ENCODE results near the gene HECA. TPM values are rescaled to one million over a fixed set of nuclear protein-coding genes. Genes with fewer than 3 reads are reported as not detected.

HECA gene
- total and polyA plus RNA-seq, 2 experiments from 2014 or later = 8.7 to 24.4 TPM

DNA sequence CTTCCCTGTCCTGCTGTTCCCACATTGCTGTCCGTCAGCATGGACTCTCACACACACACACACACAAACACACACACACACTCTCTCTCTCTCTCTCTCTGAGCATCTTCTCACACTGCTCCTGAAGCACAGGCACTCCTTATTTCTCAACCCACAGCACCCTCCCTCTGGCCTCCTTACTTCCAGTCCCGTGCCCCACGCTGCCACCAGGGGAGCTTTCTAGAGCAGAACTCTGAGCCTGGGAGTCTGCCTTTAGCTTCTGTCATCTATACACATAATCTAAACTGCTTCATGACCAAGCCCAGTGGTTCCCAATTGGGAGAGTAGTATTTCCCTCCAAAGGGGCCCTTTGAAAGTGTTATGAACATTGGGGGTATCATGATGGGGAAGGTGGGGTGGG is 29.1 kb downstream of the HECA start:
- Histone ChIP-seq H3K4me3 (no peak overlapping the region), H3K4me1 (ENCODE audit: low read depth) (no peaks in the 10 kb centered on the region), H3K27ac (no peak overlapping the region), H3K9me3 (ENCODE audit: low read depth) (no peaks in the 10 kb centered on the region), H3K36me3 (peaks cover 15% of the 10 kb centered on the region), H3K27me3 (no peaks in the 10 kb centered on the region)
- TF ChIP-seq, protein P1, sequence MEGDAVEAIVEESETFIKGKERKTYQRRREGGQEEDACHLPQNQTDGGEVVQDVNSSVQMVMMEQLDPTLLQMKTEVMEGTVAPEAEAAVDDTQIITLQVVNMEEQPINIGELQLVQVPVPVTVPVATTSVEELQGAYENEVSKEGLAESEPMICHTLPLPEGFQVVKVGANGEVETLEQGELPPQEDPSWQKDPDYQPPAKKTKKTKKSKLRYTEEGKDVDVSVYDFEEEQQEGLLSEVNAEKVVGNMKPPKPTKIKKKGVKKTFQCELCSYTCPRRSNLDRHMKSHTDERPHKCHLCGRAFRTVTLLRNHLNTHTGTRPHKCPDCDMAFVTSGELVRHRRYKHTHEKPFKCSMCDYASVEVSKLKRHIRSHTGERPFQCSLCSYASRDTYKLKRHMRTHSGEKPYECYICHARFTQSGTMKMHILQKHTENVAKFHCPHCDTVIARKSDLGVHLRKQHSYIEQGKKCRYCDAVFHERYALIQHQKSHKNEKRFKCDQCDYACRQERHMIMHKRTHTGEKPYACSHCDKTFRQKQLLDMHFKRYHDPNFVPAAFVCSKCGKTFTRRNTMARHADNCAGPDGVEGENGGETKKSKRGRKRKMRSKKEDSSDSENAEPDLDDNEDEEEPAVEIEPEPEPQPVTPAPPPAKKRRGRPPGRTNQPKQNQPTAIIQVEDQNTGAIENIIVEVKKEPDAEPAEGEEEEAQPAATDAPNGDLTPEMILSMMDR (IDR thresholded peaks at IDR 0.05; ENCODE audit: low read depth, low read length) = no peak
- no peak for DNase-seq (ENCODE audit: low read depth in 1 of 2, low spot score in 1 of 2)

DNA sequence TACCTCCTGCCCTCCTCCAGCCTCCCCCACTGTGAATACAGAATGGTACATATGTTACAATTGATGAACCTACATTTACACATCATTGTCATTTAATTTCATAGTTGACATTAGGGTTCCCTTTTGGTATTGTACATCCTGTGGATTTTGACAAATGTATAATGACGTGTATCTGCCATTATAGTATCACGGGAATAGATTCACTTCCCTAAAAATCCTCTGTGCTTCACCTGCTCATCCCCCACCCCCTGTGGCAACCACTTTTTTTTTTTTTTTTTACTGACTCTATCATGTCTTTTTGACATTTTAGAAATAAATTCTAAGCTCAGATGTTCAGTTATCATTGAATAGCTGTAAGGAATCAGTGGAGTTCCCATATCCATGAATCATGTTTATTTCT is 30.4 kb downstream of the HECA start:
- Histone ChIP-seq H3K9me3 (ENCODE audit: low read depth) (no peaks in the 10 kb centered on the region), H3K4me3 (no peak overlapping the region), H3K4me1 (ENCODE audit: low read depth) (no peaks in the 10 kb centered on the region), H3K36me3 (peaks cover 15% of the 10 kb centered on the region), H3K27ac (no peak overlapping the region), H3K27me3 (no peaks in the 10 kb centered on the region)
- TF ChIP-seq, protein P1 (IDR thresholded peaks at IDR 0.05; ENCODE audit: low read depth, low read length) = no peak
- no peak for DNase-seq (ENCODE audit: low read depth in 1 of 2, low spot score in 1 of 2)

DNA sequence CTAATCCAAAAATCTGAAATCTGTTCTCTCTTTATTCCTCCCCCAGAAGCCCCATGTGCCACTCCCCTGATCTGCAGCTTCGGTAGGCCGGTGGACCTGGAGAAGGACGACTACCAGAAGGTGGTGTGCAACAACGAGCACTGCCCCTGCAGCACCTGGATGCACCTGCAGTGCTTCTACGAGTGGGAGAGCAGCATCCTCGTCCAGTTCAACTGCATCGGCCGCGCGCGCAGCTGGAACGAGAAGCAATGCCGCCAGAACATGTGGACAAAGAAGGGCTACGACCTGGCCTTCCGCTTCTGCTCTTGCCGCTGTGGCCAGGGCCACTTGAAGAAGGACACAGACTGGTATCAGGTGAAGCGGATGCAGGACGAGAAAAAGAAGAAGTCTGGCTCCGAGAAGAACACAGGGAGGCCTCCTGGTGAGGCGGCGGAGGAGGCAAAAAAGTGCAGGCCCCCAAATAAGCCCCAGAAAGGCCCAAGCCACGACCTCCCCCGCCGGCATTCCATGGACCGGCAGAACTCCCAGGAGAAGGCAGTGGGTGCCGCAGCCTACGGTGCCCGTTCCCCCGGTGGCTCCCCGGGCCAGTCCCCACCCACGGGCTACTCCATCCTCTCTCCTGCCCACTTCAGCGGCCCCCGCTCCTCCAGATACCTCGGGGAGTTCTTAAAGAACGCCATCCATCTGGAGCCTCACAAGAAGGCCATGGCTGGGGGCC is 31.5 kb downstream of the HECA start:
- H3K27me3 ChIP-seq = no peaks in the 10 kb centered on the region
- no peak overlapping the region for H3K27ac ChIP-seq

DNA sequence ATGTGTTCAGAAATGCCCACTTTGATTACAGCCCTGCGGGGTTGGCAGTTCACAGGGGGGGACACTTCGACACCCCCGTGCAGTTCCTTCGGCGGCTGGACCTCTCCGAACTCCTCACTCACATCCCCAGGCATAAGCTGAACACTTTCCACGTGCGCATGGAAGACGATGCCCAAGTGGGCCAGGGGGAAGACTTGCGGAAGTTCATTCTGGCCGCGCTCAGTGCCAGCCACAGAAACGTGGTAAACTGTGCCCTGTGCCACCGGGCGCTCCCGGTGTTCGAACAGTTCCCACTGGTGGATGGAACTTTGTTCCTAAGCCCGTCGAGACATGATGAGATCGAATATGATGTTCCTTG is 32.1 kb downstream of the HECA start:
- Histone ChIP-seq H3K4me1 (ENCODE audit: low read depth) (no peaks in the 10 kb centered on the region), H3K27ac (no peak overlapping the region), H3K27me3 (no peaks in the 10 kb centered on the region), H3K9me3 (ENCODE audit: low read depth) (no peaks in the 10 kb centered on the region), H3K4me3 (no peak overlapping the region), H3K36me3 (peaks cover 15% of the 10 kb centered on the region)
- TF ChIP-seq, protein P1 (IDR thresholded peaks at IDR 0.05; ENCODE audit: low read depth, low read length) = no peak
- DNase-seq (ENCODE audit: low read depth in 1 of 2, low spot score in 1 of 2) = no peak

More for the DNA sequence above, 31.5 kb downstream of the HECA start:
- DNase-seq (ENCODE audit: low read depth in 1 of 2, low spot score in 1 of 2) = no peak
- Histone ChIP-seq H3K36me3 (peaks cover 15% of the 10 kb centered on the region), H3K9me3 (ENCODE audit: low read depth) (no peaks in the 10 kb centered on the region), H3K4me1 (ENCODE audit: low read depth) (no peaks in the 10 kb centered on the region), H3K4me3 (no peak overlapping the region)
- TF ChIP-seq, protein P1 (IDR thresholded peaks at IDR 0.05; ENCODE audit: low read depth, low read length) = no peak

DNA sequence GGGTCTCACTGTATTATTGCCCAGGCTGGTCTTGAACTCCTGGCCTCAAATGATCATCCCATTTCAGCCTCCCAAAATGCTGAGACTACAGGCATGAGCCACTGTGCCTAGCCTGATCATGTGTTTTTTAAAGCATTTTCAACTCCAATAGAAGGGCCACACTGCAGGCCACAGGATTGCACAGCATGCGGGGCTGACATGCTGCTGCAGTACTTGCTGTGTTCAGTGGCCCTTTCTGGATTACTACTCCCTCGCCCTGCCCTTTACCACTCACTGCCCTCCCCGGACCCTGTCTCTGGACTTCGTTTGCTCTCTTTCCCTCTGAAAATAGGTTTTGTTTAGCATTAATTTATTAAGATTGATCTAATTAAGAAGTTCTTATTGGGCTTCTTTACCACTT is 37.3 kb downstream of the HECA start:
- H3K4me1 ChIP-seq (ENCODE audit: low read depth) = no peaks in the 10 kb centered on the region
- TF ChIP-seq, protein P1 (IDR thresholded peaks at IDR 0.05; ENCODE audit: low read depth, low read length) = no peak
- H3K9me3 ChIP-seq (ENCODE audit: low read depth) = no peaks in the 10 kb centered on the region
- no peak overlapping the region for H3K27ac ChIP-seq
- no peak overlapping the region for H3K4me3 ChIP-seq
- no peaks in the 10 kb centered on the region for H3K27me3 ChIP-seq
- no peak for DNase-seq (ENCODE audit: low read depth in 1 of 2, low spot score in 1 of 2)
- peaks cover 9% of the 10 kb centered on the region for H3K36me3 ChIP-seq

All from cardiac muscle cell (in vitro differentiated cells and primary cell).